OCI-LY7 (cell line): ENCODE data around the gene NABP2. TPM values are rescaled to one million over a fixed set of nuclear protein-coding genes. Genes with fewer than 3 reads are reported as not detected.
A peak's percentile ranks its signal among the peaks of the same experiment; 100 is the strongest.

Experiments
- BruUV-seq: library from RNA; stranded (reverse); fragments of 400-500 nt; replicated peaks from 2 replicates; lab custom pipeline; 2021; lab: Mats Ljungman, UMichigan
- CTCF ChIA-PET: fragments of 300-600 bp; sonication (Branson Sonifier 250); formaldehyde crosslinking; loops from one replicate; lab custom pipeline; 2022; ENCODE audit warnings: antibody characterized with exemption; ENCODE audit not compliant: unreplicated experiment; lab: Charles Lee
- POLR2A ChIA-PET: fragments of 300-600 bp; sonication (Branson Sonifier 250); formaldehyde crosslinking; loops from one replicate; lab custom pipeline; 2022; ENCODE audit warnings: antibody characterized with exemption; lab: Charles Lee
- DNase-seq: peaks from one replicate; pipeline ENCODE4 v3.0.0-alpha.2; 2015; ENCODE audit warnings: low spot score
- H2AFZ ChIP-seq: fragments of 200-600 bp; sonication (generic), shearing (Covaris generic); 2 replicates; pipeline ENCODE4 v1.6.1; 2014; ENCODE audit warnings: mild to moderate bottlenecking, antibody characterized with exemption, low read length, moderate library complexity
- H3K27ac ChIP-seq: fragments of 200-600 bp; sonication (generic); 2 replicates; pipeline ENCODE4 v1.5.1; 2014; ENCODE audit warnings: mixed run types, low read depth, mild to moderate bottlenecking, moderate library complexity, low read length, inconsistent platforms; ENCODE audit not compliant: poor library complexity, severe bottlenecking
- H3K36me3 ChIP-seq: fragments of 200-600 bp; sonication (generic); 2 replicates; pipeline ENCODE4 v1.6.1; 2014; ENCODE audit warnings: mild to moderate bottlenecking, antibody characterized with exemption, low read length, moderate library complexity, mixed read lengths; ENCODE audit not compliant: insufficient read depth
- H3K4me1 ChIP-seq: fragments of 200-600 bp; sonication (generic); 2 replicates; pipeline ENCODE4 v1.5.1; 2014; ENCODE audit warnings: mild to moderate bottlenecking, low read length; ENCODE audit not compliant: insufficient read depth, poor library complexity, severe bottlenecking
- H3K4me2 ChIP-seq: fragments of 200-600 bp; sonication (generic); 2 replicates; pipeline ENCODE4 v1.6.1; 2014; ENCODE audit warnings: mild to moderate bottlenecking, low read length
- H3K4me3 ChIP-seq: fragments of 200-600 bp; sonication (generic); 2 replicates; pipeline ENCODE4 v1.5.1; 2014; ENCODE audit warnings: mild to moderate bottlenecking, low read depth, low read length; ENCODE audit not compliant: poor library complexity, severe bottlenecking
- H3K79me2 ChIP-seq: fragments of 200-600 bp; sonication (generic); 2 replicates; pipeline ENCODE4 v1.6.1; 2016; ENCODE audit warnings: low read depth, mild to moderate bottlenecking, low read length, moderate library complexity, mixed read lengths; ENCODE audit not compliant: insufficient read depth
- H3K9me2 ChIP-seq: fragments of 200-600 bp; sonication (generic); 2 replicates; pipeline ENCODE4 v1.6.1; 2016; ENCODE audit warnings: mild to moderate bottlenecking, low read length, mixed read lengths; ENCODE audit not compliant: insufficient read depth
- H3K9me3 ChIP-seq: fragments of 200-600 bp; sonication (generic); 2 replicates; pipeline ENCODE4 v1.6.1; 2014; ENCODE audit warnings: mild to moderate bottlenecking, mixed run types, low read length, mixed read lengths
- H4K20me1 ChIP-seq: fragments of 200-600 bp; sonication (generic); 2 replicates; pipeline ENCODE4 v1.6.1; 2014; ENCODE audit warnings: mild to moderate bottlenecking, antibody characterized with exemption, low read length, moderate library complexity, mixed read lengths; ENCODE audit not compliant: insufficient read depth
- CTCF ChIP-seq: fragments of 200-600 bp; sonication (generic); conservative IDR thresholded peaks from 2 replicates; pipeline ENCODE4 v1.5.1; 2014; ENCODE audit warnings: mild to moderate bottlenecking, antibody characterized with exemption, low read length, moderate library complexity, mixed read lengths
- EZH2phosphoT487 ChIP-seq: fragments of 200-600 bp; sonication (generic); IDR thresholded peaks from 2 replicates; pipeline ENCODE4 v1.6.1; 2018; ENCODE audit warnings: low read depth, borderline replicate concordance, mild to moderate bottlenecking, mixed run types, antibody characterized with exemption, low read length, moderate library complexity, mixed read lengths
- intact Hi-C: fragments of 100-400 bp; cut with micrococcal nuclease; formaldehyde crosslinking; loops from one replicate; pipeline ENCODE4 v1.10.0; 2022; ENCODE audit not compliant: unreplicated experiment
- total RNA-seq, 2 experiments: library from RNA; depleted of rRNA in 1 of 2; stranded (reverse); fragments of >200 nt in 1 of 2; shearing (Covaris generic) in 1 of 2; gene quantifications; 2 replicates each; pipeline ENCODE4 v1.2.3, GENCODE V29; 2014 to 2022

The NABP2 gene
- total RNA-seq, 2 experiments from 2014 or later, result 37.5 to 61.1 TPM

GRCh38 chr12:56189918-56190694 is 34.0 kb upstream of the NABP2 start:
- no peaks in the 10 kb centered on the region for H3K9me2 ChIP-seq
- peak; percentile 79 for DNase-seq
- H3K4me1 ChIP-seq, result peaks cover 40% of the 10 kb centered on the region
- peak overlapping the region; percentile 79 for H3K4me3 ChIP-seq
- TF ChIP-seq CTCF, result 0 out of 2 replicates have a peak, but pooled peaks have one; percentile 20
- no peak for TF ChIP-seq EZH2phosphoT487
- peaks cover 31% of the 10 kb centered on the region for H3K79me2 ChIP-seq
- POLR2A ChIA-PET, result interaction anchor here (0.5 to 3.4 kb wide), 11 partner anchors 9 to 1694 kb away, joined by 3 to 22 read pairs (median 4); partner anchors contain the start of genes ESYT1, RNF41, RPL41 and ZC3H10
- H3K4me2 ChIP-seq, result peak overlapping the region; percentile 96
- H3K36me3 ChIP-seq, result peaks cover 23% of the 10 kb centered on the region
- CTCF ChIA-PET, result interaction anchor here (0.6 to 2.5 kb wide), 12 partner anchors 18 to 1153 kb away, joined by 3 to 23 read pairs (median 6); partner anchors contain the start of genes RNF41, RPL41 and ZC3H10
- H3K27ac ChIP-seq, result peak overlapping the region; percentile 72
- BruUV-seq, result no TSS peak
- no peaks in the 10 kb centered on the region for H3K9me3 ChIP-seq
- H4K20me1 ChIP-seq, result 0 out of 2 replicates have a peak, but pooled peaks cover 4% of the 10 kb centered on the region
- intact Hi-C loops, result loop anchor here (1.0 to 5.0 kb wide), 5 partner anchors 31 to 451 kb away; partner anchors contain the start of gene MYL6
- peak overlapping the region; percentile 91 for H2AFZ ChIP-seq

GRCh38 chr12:56190695-56191155 is 33.4 kb upstream of the NABP2 start:
- peaks cover 17% of the 10 kb centered on the region for H3K36me3 ChIP-seq
- H3K4me3 ChIP-seq, result peak overlapping the region; percentile 79
- peaks cover 30% of the 10 kb centered on the region for H3K79me2 ChIP-seq
- peak overlapping the region; percentile 91; the same call in 1 of the 2 replicates for H2AFZ ChIP-seq
- CTCF ChIA-PET, result interaction anchor here (1.1 kb wide), 1 partner anchor 17 kb away, joined by 5 read pairs; no protein-coding TSS in a partner anchor
- BruUV-seq, result no TSS peak
- peaks cover 40% of the 10 kb centered on the region for H3K4me1 ChIP-seq
- intact Hi-C loops, result no loop called here
- H4K20me1 ChIP-seq, result 0 out of 2 replicates have a peak, but pooled peaks cover 4% of the 10 kb centered on the region
- H3K9me2 ChIP-seq, result no peaks in the 10 kb centered on the region
- peak overlapping the region; percentile 96 for H3K4me2 ChIP-seq
- H3K9me3 ChIP-seq, result no peaks in the 10 kb centered on the region
- TF ChIP-seq CTCF (no peak), EZH2phosphoT487 (no peak)
- H3K27ac ChIP-seq, result no peak overlapping the region
- DNase-seq, result no peak
- POLR2A ChIA-PET, result interaction anchor here (0.7 to 2.4 kb wide), 2 partner anchors 31 to 269 kb away, joined by 3 to 19 read pairs; partner anchors contain the start of gene RNF41
